Neural progenitor cell (in vitro differentiated cells): ENCODE measurements around the gene NFKBIL1. TPM values are rescaled to one million over a fixed set of nuclear protein-coding genes. Genes with fewer than 3 reads are reported as not detected.

Source experiments
- DNase-seq: peaks from one replicate; pipeline ENCODE4 v3.0.0-alpha.2; 2016; ENCODE audit warnings: low spot score
- H2AFZ ChIP-seq: fragments of 200-600 bp; sonication (generic); replicated peaks from 2 replicates; pipeline ENCODE4 v1.6.1; 2016; ENCODE audit warnings: antibody characterized with exemption
- H3F3A ChIP-seq: fragments of 200-600 bp; sonication (generic); 2 replicates; pipeline ENCODE4 v1.6.1; 2016; ENCODE audit warnings: antibody characterized with exemption, low read depth
- H3K27ac ChIP-seq: fragments of 200-600 bp; sonication (generic); 2 replicates; pipeline ENCODE4 v1.5.1; 2016; ENCODE audit warnings: mild to moderate bottlenecking
- H3K27me3 ChIP-seq: fragments of 200-600 bp; sonication (generic); 2 replicates; pipeline ENCODE4 v1.6.1; 2016; ENCODE audit warnings: mild to moderate bottlenecking, moderate library complexity
- H3K36me3 ChIP-seq: fragments of 200-600 bp; sonication (generic); 2 replicates; pipeline ENCODE4 v1.5.1; 2016
- H3K4me1 ChIP-seq: fragments of 200-600 bp; sonication (generic); 2 replicates; pipeline ENCODE4 v1.6.1; 2016; ENCODE audit warnings: mixed run types
- H3K4me2 ChIP-seq: fragments of 200-600 bp; sonication (generic); 2 replicates; pipeline ENCODE4 v1.6.1; 2016
- H3K4me3 ChIP-seq: fragments of 200-600 bp; sonication (generic); 2 replicates; pipeline ENCODE4 v1.5.1; 2016
- H3K79me2 ChIP-seq: fragments of 200-600 bp; sonication (generic); 2 replicates; pipeline ENCODE4 v1.6.1; 2016; ENCODE audit warnings: low read depth
- H3K9ac ChIP-seq: fragments of 200-600 bp; sonication (generic); 2 replicates; pipeline ENCODE4 v1.6.1; 2016
- H3K9me3 ChIP-seq: fragments of 200-600 bp; sonication (generic); 2 replicates; pipeline ENCODE4 v1.5.1; 2016; ENCODE audit warnings: low read depth
- H4K20me1 ChIP-seq: fragments of 200-600 bp; sonication (generic); 2 replicates; pipeline ENCODE4 v1.6.1; 2016; ENCODE audit warnings: low read depth
- H3K27ac Mint-ChIP-seq: 3 replicates; pipeline ENCODE4 v1.8.0; 2021; ENCODE audit warnings: mixed read lengths
- H3K27me3 Mint-ChIP-seq: 2 replicates; pipeline ENCODE4 v1.8.0; 2022; ENCODE audit warnings: low read depth, mild to moderate bottlenecking, inconsistent platforms, moderate library complexity, mixed read lengths; ENCODE audit not compliant: insufficient read depth
- H3K36me3 Mint-ChIP-seq: 3 replicates; pipeline ENCODE4 v1.8.0; 2021; ENCODE audit warnings: mixed read lengths
- H3K4me1 Mint-ChIP-seq: 3 replicates; pipeline ENCODE4 v1.8.0; 2021; ENCODE audit warnings: mixed read lengths
- H3K4me3 Mint-ChIP-seq: 3 replicates; pipeline ENCODE4 v1.8.0; 2021; ENCODE audit warnings: mild to moderate bottlenecking, moderate library complexity, mixed read lengths
- H3K9me3 Mint-ChIP-seq: 3 replicates; pipeline ENCODE4 v1.8.0; 2020; ENCODE audit warnings: mixed read lengths
- CTCF ChIP-seq: fragments of 200-600 bp; sonication (generic); IDR thresholded peaks from 2 replicates; pipeline ENCODE4 v1.5.1; 2017; ENCODE audit warnings: antibody characterized with exemption, mild to moderate bottlenecking
- EZH2 ChIP-seq: fragments of 200-600 bp; sonication (generic); IDR thresholded peaks from 2 replicates; pipeline ENCODE4 v1.6.1; 2017; ENCODE audit warnings: antibody characterized with exemption, mild to moderate bottlenecking, moderate library complexity
- EZH2phosphoT487 ChIP-seq: fragments of 200-600 bp; sonication (generic); IDR thresholded peaks from 2 replicates; pipeline ENCODE4 v1.6.1; 2017; ENCODE audit warnings: antibody characterized with exemption
- total RNA-seq: library from RNA; depleted of rRNA; stranded (reverse); fragments of >200 nt; gene quantifications from 2 replicates; pipeline ENCODE4 v1.2.3, GENCODE V29; 2015; ENCODE audit warnings: low replicate concordance

The NFKBIL1 gene
- total RNA-seq, 1 donor from 2014 or later, result 8.6 TPM

DNA sequence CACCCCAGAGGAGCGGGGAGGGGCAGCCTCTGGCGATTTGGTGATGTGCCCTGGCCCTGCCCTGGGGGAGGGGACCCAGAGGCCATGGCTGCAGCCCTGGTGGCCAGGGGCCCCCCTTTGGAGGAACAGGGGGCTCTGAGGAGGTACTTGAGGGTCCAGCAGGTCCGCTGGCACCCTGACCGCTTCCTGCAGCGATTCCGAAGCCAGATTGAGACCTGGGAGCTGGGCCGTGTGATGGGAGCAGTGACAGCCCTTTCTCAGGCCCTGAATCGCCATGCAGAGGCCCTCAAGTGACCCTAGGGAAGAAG is 10.9 kb downstream of the NFKBIL1 start:
- Mint-ChIP-seq H3K36me3 (peaks cover 12% of the 10 kb centered on the region), H3K9me3 (no peaks in the 10 kb centered on the region), H3K27me3 (no peaks in the 10 kb centered on the region), H3K27ac (no peak overlapping the region), H3K4me3 (no peak overlapping the region), H3K4me1 (no peaks in the 10 kb centered on the region)
- Histone ChIP-seq H3K4me2 (no peak overlapping the region), H3K36me3 (no peaks in the 10 kb centered on the region), H2AFZ (no peak overlapping the region), H4K20me1 (no peaks in the 10 kb centered on the region), H3K9me3 (no peaks in the 10 kb centered on the region), H3K4me3 (no peak overlapping the region), H3K27ac (no peak overlapping the region), H3K9ac (no peak overlapping the region), H3K27me3 (no peaks in the 10 kb centered on the region), H3F3A (no peaks in the 10 kb centered on the region), H3K79me2 (peaks cover 3% of the 10 kb centered on the region), H3K4me1 (no peaks in the 10 kb centered on the region)
- no peak for DNase-seq
- TF ChIP-seq EZH2 (no peak), CTCF (no peak), EZH2phosphoT487 (no peak)

GRCh38 chr6:31558631-31559500 is 11.5 kb downstream of the NFKBIL1 start:
- H3K9me3 Mint-ChIP-seq, result no peaks in the 10 kb centered on the region
- DNase-seq, result no peak
- Histone ChIP-seq H3F3A (no peaks in the 10 kb centered on the region), H3K79me2 (peaks cover 3% of the 10 kb centered on the region), H4K20me1 (no peaks in the 10 kb centered on the region), H3K9ac (no peak overlapping the region), H3K27me3 (no peaks in the 10 kb centered on the region), H3K27ac (no peak overlapping the region), H2AFZ (no peak overlapping the region), H3K9me3 (no peaks in the 10 kb centered on the region), H3K4me1 (no peaks in the 10 kb centered on the region), H3K4me2 (no peak overlapping the region), H3K4me3 (no peak overlapping the region), H3K36me3 (no peaks in the 10 kb centered on the region)
- no peaks in the 10 kb centered on the region for H3K27me3 Mint-ChIP-seq
- TF ChIP-seq CTCF, result no peak
- TF ChIP-seq EZH2phosphoT487, result no peak
- no peak for TF ChIP-seq EZH2
- peaks cover 12% of the 10 kb centered on the region for H3K36me3 Mint-ChIP-seq
- H3K4me1 Mint-ChIP-seq, result no peaks in the 10 kb centered on the region
- no peak overlapping the region for H3K27ac Mint-ChIP-seq
- H3K4me3 Mint-ChIP-seq, result no peak overlapping the region

DNA sequence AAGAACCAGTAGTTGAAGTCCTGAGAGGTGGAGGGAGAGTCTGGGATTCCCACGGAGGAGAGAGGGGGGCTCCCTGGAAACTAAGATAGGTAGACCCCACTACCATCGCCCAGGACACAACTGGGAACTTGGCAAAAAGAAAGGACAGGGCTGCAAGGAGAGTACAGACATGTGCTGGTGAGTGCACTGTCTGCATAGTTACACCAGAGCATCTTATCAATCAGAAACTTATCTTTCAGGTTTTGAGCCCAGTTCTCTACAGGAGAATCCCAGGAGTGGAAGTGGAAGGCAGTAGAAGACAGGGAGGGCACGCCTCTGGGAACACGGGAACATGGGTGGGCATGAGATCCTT is 12.2 kb downstream of the NFKBIL1 start:
- Mint-ChIP-seq H3K4me3 (no peak overlapping the region), H3K9me3 (no peaks in the 10 kb centered on the region), H3K36me3 (peaks cover 12% of the 10 kb centered on the region), H3K4me1 (no peaks in the 10 kb centered on the region), H3K27me3 (no peaks in the 10 kb centered on the region), H3K27ac (no peak overlapping the region)
- H3K4me2 ChIP-seq, result no peak overlapping the region
- H3K4me3 ChIP-seq, result no peak overlapping the region
- no peak overlapping the region for H3K9ac ChIP-seq
- H4K20me1 ChIP-seq, result no peaks in the 10 kb centered on the region
- no peaks in the 10 kb centered on the region for H3K36me3 ChIP-seq
- H2AFZ ChIP-seq, result no peak overlapping the region
- TF ChIP-seq EZH2, result no peak
- TF ChIP-seq EZH2phosphoT487, result no peak
- TF ChIP-seq CTCF, result no peak
- H3F3A ChIP-seq, result no peaks in the 10 kb centered on the region
- H3K27me3 ChIP-seq, result no peaks in the 10 kb centered on the region
- no peaks in the 10 kb centered on the region for H3K4me1 ChIP-seq
- no peaks in the 10 kb centered on the region for H3K9me3 ChIP-seq
- DNase-seq, result no peak
- H3K79me2 ChIP-seq, result peaks cover 1% of the 10 kb centered on the region
- no peak overlapping the region for H3K27ac ChIP-seq
